HG02623 (cell line): ENCODE measurements around the gene PFKP.
"Not testable (repeated sequence)": the region's sequence is repeated elsewhere in the genome, so short reads cannot be mapped to it uniquely, and the experiment has no call there.

Experiments used
- ATAC-seq: cut with Tn5 transposase; IDR thresholded peaks from one replicate; pipeline ENCODE4 v1.9.1; 2021; ENCODE audit warnings: moderate library complexity; ENCODE audit not compliant: unreplicated experiment

Gene PFKP

GRCh38 chr10:3046981-3047547, 20.3 kb upstream of the PFKP start:
- no peak for ATAC-seq

- no peak for ATAC-seq
Measured at GRCh38 chr10:3047596-3047995, 19.8 kb upstream of the PFKP start.

- no peak for ATAC-seq
Measured at GRCh38 chr10:3048119-3049019, 19.0 kb upstream of the PFKP start.

- no peak for ATAC-seq
Measured at GRCh38 chr10:3051692-3052091, 15.7 kb upstream of the PFKP start.

GRCh38 chr10:3053155-3053554, 14.2 kb upstream of the PFKP start:
- no peak for ATAC-seq

- ATAC-seq: no peak
Measured at GRCh38 chr10:3054183-3054850, 13.0 kb upstream of the PFKP start.

- no peak for ATAC-seq
Measured at GRCh38 chr10:3054851-3055199, 12.5 kb upstream of the PFKP start.

- ATAC-seq: no peak
Measured at GRCh38 chr10:3056280-3057037, 10.9 kb upstream of the PFKP start.

GRCh38 chr10:3057946-3058345, 9.4 kb upstream of the PFKP start:
- ATAC-seq: no peak

- ATAC-seq: no peak
Measured at GRCh38 chr10:3059974-3060373, 7.4 kb upstream of the PFKP start.

GRCh38 chr10:3060481-3060889, 6.9 kb upstream of the PFKP start:
- ATAC-seq: no peak

- ATAC-seq: not testable (repeated sequence)
Measured at GRCh38 chr10:3061323-3061898, 5.9 kb upstream of the PFKP start.

- ATAC-seq: no peak
Measured at GRCh38 chr10:3062502-3063186, 4.7 kb upstream of the PFKP start.

- no peak for ATAC-seq
Measured at GRCh38 chr10:3064423-3064822, 2.9 kb upstream of the PFKP start.

- no peak for ATAC-seq
Measured at GRCh38 chr10:3065622-3066021, 1.7 kb upstream of the PFKP start.

- no peak for ATAC-seq
Measured at GRCh38 chr10:3066317-3067117, 831 bp upstream of the PFKP start.

- no peak for ATAC-seq
Measured at GRCh38 chr10:3067859-3068179, 471 bp downstream of the PFKP start.

GRCh38 chr10:3068201-3068967, 1.0 kb downstream of the PFKP start:
- peak; percentile 37 for ATAC-seq
